Common myeloid progenitor, CD34-positive (primary cell): ENCODE results near the gene TP53I11.

Source experiments
- CTCF ChIA-PET: fragments of 350-600 bp; sonication (Branson Sonifier 250); formaldehyde crosslinking; loops from one replicate; lab custom pipeline; 2021; ENCODE audit warnings: antibody characterized with exemption; lab: Charles Lee
- POLR2A ChIA-PET: fragments of 350-600 bp; sonication (Branson Sonifier 250); formaldehyde crosslinking; loops from one replicate; lab custom pipeline; 2021; ENCODE audit warnings: antibody characterized with exemption; lab: Charles Lee
- DNase-seq, 3 donors: peaks; one replicate each; pipeline versions ENCODE4 v3.0.0 to v3.0.0-alpha.2; 2013
- H3K27ac ChIP-seq, 2 experiments: 1 replicate in 1 of 2; 2 replicates in 1 of 2; pipeline ENCODE4 v1.7.0; 2013; ENCODE audit warnings: inconsistent platforms in 2 of 2, low read length in 2 of 2, mild to moderate bottlenecking in 2 of 2, low read depth in 1 of 2, moderate library complexity in 1 of 2; ENCODE audit not compliant: severe bottlenecking in 2 of 2, insufficient read depth in 1 of 2, poor library complexity in 1 of 2
- H3K27me3 ChIP-seq, 5 experiments: replicated peaks in 2 of 5; 1 replicate in 3 of 5; 2 replicates in 2 of 5; pipeline versions ENCODE4 v1.6.1 to v1.7.0; 2013; ENCODE audit warnings: low read length in 4 of 5, mild to moderate bottlenecking in 2 of 5, moderate library complexity in 2 of 5, inconsistent platforms in 1 of 5; ENCODE audit not compliant: insufficient read depth in 5 of 5, control insufficient read depth in 4 of 5
- H3K36me3 ChIP-seq, 4 experiments: 1 replicate in 2 of 4; 2 replicates in 2 of 4; pipeline versions ENCODE4 v1.6.1 to v1.7.0; 2013; ENCODE audit warnings: low read length in 3 of 4, control low read depth in 1 of 4, mild to moderate bottlenecking in 1 of 4; ENCODE audit not compliant: control insufficient read depth in 4 of 4, insufficient read depth in 4 of 4
- H3K4me1 ChIP-seq, 4 experiments: 1 replicate in 3 of 4; 2 replicates in 1 of 4; pipeline versions ENCODE4 v1.6.1 to v1.7.1; 2013; ENCODE audit warnings: low read length in 3 of 4, mild to moderate bottlenecking in 3 of 4, control low read depth in 1 of 4, inconsistent platforms in 1 of 4, moderate library complexity in 1 of 4; ENCODE audit not compliant: control insufficient read depth in 4 of 4, insufficient read depth in 4 of 4; ENCODE audit errors: control extremely low read depth in 1 of 4
- H3K4me3 ChIP-seq, 7 experiments: 1 replicate in 4 of 7; 2 replicates in 3 of 7; pipeline versions ENCODE4 v1.5.1 to v1.7.0; 2013; ENCODE audit warnings: mild to moderate bottlenecking in 7 of 7, low read length in 6 of 7, moderate library complexity in 6 of 7, inconsistent platforms in 2 of 7, low read depth in 2 of 7, control low read depth in 1 of 7; ENCODE audit not compliant: insufficient read depth in 4 of 7, control insufficient read depth in 1 of 7; ENCODE audit errors: extremely low read depth in 1 of 7
- H3K9me3 ChIP-seq, 5 experiments: 1 replicate in 4 of 5; 2 replicates in 1 of 5; pipeline versions ENCODE4 v1.6.1 to v1.7.1; 2013; ENCODE audit warnings: low read length in 4 of 5, mild to moderate bottlenecking in 2 of 5, inconsistent platforms in 1 of 5, low read depth in 1 of 5, moderate library complexity in 1 of 5; ENCODE audit not compliant: control insufficient read depth in 4 of 5, insufficient read depth in 2 of 5; ENCODE audit errors: control extremely low read depth in 1 of 5
- WGBS: methylation state at CpG from one replicate; pipeline ENCODE4 v1.1.5; 2013; ENCODE audit not compliant: insufficient coverage; 5-methylcytosine and 5-hydroxymethylcytosine counted together

The TP53I11 gene

GRCh38 chr11:44928816-44929215 is 21.9 kb downstream of the TP53I11 start:
- no peaks in the 10 kb centered on the region for H3K9me3 ChIP-seq
- H3K27ac ChIP-seq: no peak overlapping the region
- H3K27me3 ChIP-seq: peaks cover 0 to 1% (median 0%) of the 10 kb centered on the region in 5 experiments
- H3K36me3 ChIP-seq: peaks cover 0 to 2% (median 0%) of the 10 kb centered on the region in 4 experiments
- no peak overlapping the region for H3K4me3 ChIP-seq
- no peak for DNase-seq
- POLR2A ChIA-PET: no interaction called here
- WGBS: 87% methylated on average over 3 of the region's 4 CpGs
- CTCF ChIA-PET: interaction anchor here (1.0 to 24.4 kb wide), 14 partner anchors 8 to 410 kb away, joined by 3 to 1197 read pairs (median 4); no protein-coding TSS in a partner anchor
- peaks cover 0 to 6% (median 3%) of the 10 kb centered on the region in 4 experiments for H3K4me1 ChIP-seq

GRCh38 chr11:44928144-44928543 is 22.5 kb downstream of the TP53I11 start:
- H3K27ac ChIP-seq: no peak overlapping the region
- CTCF ChIA-PET: interaction anchor here (0.6 to 24.4 kb wide), 16 partner anchors 9 to 411 kb away, joined by 3 to 1197 read pairs (median 4); no protein-coding TSS in a partner anchor
- no peaks in the 10 kb centered on the region for H3K36me3 ChIP-seq
- no peak overlapping the region for H3K4me3 ChIP-seq
- H3K4me1 ChIP-seq: peaks cover 0 to 6% (median 3%) of the 10 kb centered on the region in 4 experiments
- POLR2A ChIA-PET: no interaction called here
- H3K27me3 ChIP-seq: peaks cover 0 to 1% (median 0%) of the 10 kb centered on the region in 5 experiments
- DNase-seq: no peak
- H3K9me3 ChIP-seq: no peaks in the 10 kb centered on the region
- 95% methylated on average over 3 of the region's 4 CpGs for WGBS

GRCh38 chr11:44927174-44927661 is 23.5 kb downstream of the TP53I11 start:
- Histone ChIP-seq H3K9me3 (no peaks in the 10 kb centered on the region), H3K27me3 (peaks cover 0 to 1% (median 0%) of the 10 kb centered on the region in 5 experiments), H3K36me3 (no peaks in the 10 kb centered on the region), H3K4me1 (peaks cover 0 to 6% (median 3%) of the 10 kb centered on the region in 4 experiments), H3K4me3 (no peak overlapping the region), H3K27ac (no peak overlapping the region)
- ChIA-PET POLR2A (interaction anchor here (0.6 to 1.1 kb wide), 2 partner anchors 12 to 364 kb away, joined by 3 to 8 read pairs; no protein-coding TSS in a partner anchor), CTCF (interaction anchor here (0.8 to 24.4 kb wide), 15 partner anchors 9 to 205 kb away, joined by 3 to 1197 read pairs (median 4); no protein-coding TSS in a partner anchor)
- 13% methylated on average over 13 of the region's 16 CpGs for WGBS
- peak in 2 of 3 donors; percentile 59 to 60 for DNase-seq

GRCh38 chr11:44926036-44926435 is 24.6 kb downstream of the TP53I11 start:
- no peak overlapping the region for H3K4me3 ChIP-seq
- POLR2A ChIA-PET: no interaction called here
- no peaks in the 10 kb centered on the region for H3K9me3 ChIP-seq
- 98% methylated on average over 7 of the region's 8 CpGs for WGBS
- no peaks in the 10 kb centered on the region for H3K36me3 ChIP-seq
- DNase-seq: no peak
- peaks cover 0 to 6% (median 3%) of the 10 kb centered on the region in 4 experiments for H3K4me1 ChIP-seq
- no peak overlapping the region for H3K27ac ChIP-seq
- CTCF ChIA-PET: interaction anchor here (1.2 to 24.4 kb wide), 7 partner anchors 8 to 173 kb away, joined by 3 to 1197 read pairs (median 12); no protein-coding TSS in a partner anchor
- peaks cover 0 to 1% (median 0%) of the 10 kb centered on the region in 5 experiments for H3K27me3 ChIP-seq

DNA sequence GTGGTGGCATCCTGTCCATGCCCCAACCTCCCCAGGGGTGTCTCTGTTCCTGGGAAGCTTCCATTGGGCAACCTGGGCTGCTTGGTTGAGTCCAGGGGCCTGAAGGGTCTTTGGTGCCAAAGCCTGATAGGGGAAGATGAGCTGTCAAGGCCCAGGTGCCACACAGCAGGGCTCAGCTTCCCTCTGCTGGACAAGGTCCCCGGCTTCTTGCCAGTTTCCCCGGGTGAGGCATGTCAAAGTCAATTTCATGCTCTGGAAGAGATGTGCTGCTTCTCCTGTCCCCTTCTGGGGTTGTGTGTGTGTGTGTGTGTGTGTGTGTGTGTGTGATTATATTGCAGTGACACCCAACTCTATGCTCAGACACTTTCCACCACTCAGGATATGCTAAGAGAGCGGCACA is 26.9 kb downstream of the TP53I11 start:
- POLR2A ChIA-PET: no interaction called here
- Histone ChIP-seq H3K36me3 (no peaks in the 10 kb centered on the region), H3K4me3 (no peak overlapping the region), H3K9me3 (no peaks in the 10 kb centered on the region), H3K27ac (no peak overlapping the region), H3K4me1 (peaks cover 0 to 6% (median 3%) of the 10 kb centered on the region in 4 experiments), H3K27me3 (peaks cover 0 to 1% (median 0%) of the 10 kb centered on the region in 5 experiments)
- CTCF ChIA-PET: interaction anchor here (0.7 to 4.9 kb wide), 7 partner anchors 8 to 191 kb away, joined by 3 to 27 read pairs (median 4); no protein-coding TSS in a partner anchor
- DNase-seq: no peak
- 100% methylated on average over 1 of the region's 3 CpGs for WGBS

- no peaks in the 10 kb centered on the region for H3K9me3 ChIP-seq
- CTCF ChIA-PET: interaction anchor here (1.1 to 4.9 kb wide), 5 partner anchors 9 to 188 kb away, joined by 3 to 27 read pairs (median 4); no protein-coding TSS in a partner anchor
- H3K27me3 ChIP-seq: peaks cover 0 to 1% (median 0%) of the 10 kb centered on the region in 5 experiments
- no peaks in the 10 kb centered on the region for H3K36me3 ChIP-seq
- POLR2A ChIA-PET: no interaction called here
- peaks cover 0 to 6% (median 4%) of the 10 kb centered on the region in 4 experiments for H3K4me1 ChIP-seq
- WGBS: 95% methylated on average over 6 of the region's 7 CpGs
- H3K27ac ChIP-seq: no peak overlapping the region
- no peak for DNase-seq
- no peak overlapping the region for H3K4me3 ChIP-seq
Observed at GRCh38 chr11:44923115-44923514, 27.6 kb downstream of the TP53I11 start.

DNA sequence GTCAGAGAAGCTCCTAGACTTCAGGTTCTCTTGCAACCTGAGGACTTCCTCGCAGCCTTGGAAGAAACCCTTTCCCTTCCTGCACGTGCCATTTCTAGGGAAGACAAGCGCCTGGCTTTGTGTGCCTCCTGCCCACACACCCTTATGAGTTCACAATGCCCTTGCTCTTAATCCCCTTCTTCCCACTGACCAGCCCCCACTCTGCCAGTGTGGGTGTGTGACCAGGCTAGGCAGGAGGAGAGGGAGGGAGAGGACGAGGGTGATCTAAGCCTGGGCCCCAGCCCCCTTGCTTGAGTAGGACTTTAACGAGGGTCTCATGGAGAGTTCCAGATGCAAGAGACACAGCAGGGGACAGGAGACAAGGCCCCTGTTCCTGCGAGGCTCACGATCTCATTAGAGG is 30.2 kb downstream of the TP53I11 start:
- peaks cover 0 to 28% (median 22%) of the 10 kb centered on the region in 4 experiments for H3K4me1 ChIP-seq
- H3K27ac ChIP-seq: no peak overlapping the region
- ChIA-PET POLR2A (no interaction called here), CTCF (interaction anchor here (2.4 to 4.9 kb wide), 2 partner anchors 9 to 184 kb away, joined by 10 to 27 read pairs; no protein-coding TSS in a partner anchor)
- no peaks in the 10 kb centered on the region for H3K36me3 ChIP-seq
- 98% methylated on average over 5 of the region's 7 CpGs for WGBS
- H3K27me3 ChIP-seq: no peaks in the 10 kb centered on the region
- no peak for DNase-seq
- no peak overlapping the region for H3K4me3 ChIP-seq
- no peaks in the 10 kb centered on the region for H3K9me3 ChIP-seq
